ENCODE data around the gene EML4.

Gene EML4

GRCh38 chr2:42348113-42348805, 179.1 kb downstream of the EML4 start:
- no peak for TF ChIP-seq CTCF (IDR thresholded peaks at IDR 0.05; ENCODE audit: low read depth, low read length)
- no peak overlapping the region for H3K4me3 ChIP-seq (ENCODE audit: low read depth, low read length)

- no peak overlapping the region for H3K4me3 ChIP-seq (ENCODE audit: low read depth, low read length)
- no peak for TF ChIP-seq CTCF (IDR thresholded peaks at IDR 0.05; ENCODE audit: low read depth, low read length)
Measured at GRCh38 chr2:42350434-42351063, 181.4 kb downstream of the EML4 start.

DNA sequence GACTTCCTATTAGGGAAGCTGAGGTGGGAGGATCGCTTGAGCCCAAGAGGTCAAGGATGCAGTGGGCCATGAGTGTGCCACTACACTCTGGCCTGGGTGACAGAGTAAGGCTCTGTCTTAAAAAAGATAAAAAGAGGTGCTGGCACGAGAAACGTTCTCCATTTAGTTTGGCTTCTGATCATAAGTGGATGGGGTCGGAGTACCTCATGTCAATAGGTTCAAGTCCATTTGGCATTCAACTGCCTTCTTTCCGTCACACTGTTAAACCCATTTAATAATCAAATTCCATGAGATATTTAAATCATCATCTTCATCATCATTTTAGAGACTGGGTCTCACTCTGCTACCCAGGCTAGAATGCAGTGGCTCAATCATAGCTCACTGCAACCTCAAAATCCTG, 182.7 kb downstream of the EML4 start:
- TF ChIP-seq CTCF (IDR thresholded peaks at IDR 0.05; ENCODE audit: low read depth, low read length), result no peak
- H3K4me3 ChIP-seq (ENCODE audit: low read depth, low read length), result no peak overlapping the region

- no peak overlapping the region for H3K4me3 ChIP-seq (ENCODE audit: low read depth, low read length)
- no peak for TF ChIP-seq CTCF (IDR thresholded peaks at IDR 0.05; ENCODE audit: low read depth, low read length)
Measured at GRCh38 chr2:42353792-42354429, 184.8 kb downstream of the EML4 start.

- no peak for TF ChIP-seq CTCF (IDR thresholded peaks at IDR 0.05; ENCODE audit: low read depth, low read length)
- peak overlapping the region; percentile 98 for H3K4me3 ChIP-seq (ENCODE audit: low read depth, low read length)
Measured at GRCh38 chr2:42359304-42359964, 190.3 kb downstream of the EML4 start.

DNA sequence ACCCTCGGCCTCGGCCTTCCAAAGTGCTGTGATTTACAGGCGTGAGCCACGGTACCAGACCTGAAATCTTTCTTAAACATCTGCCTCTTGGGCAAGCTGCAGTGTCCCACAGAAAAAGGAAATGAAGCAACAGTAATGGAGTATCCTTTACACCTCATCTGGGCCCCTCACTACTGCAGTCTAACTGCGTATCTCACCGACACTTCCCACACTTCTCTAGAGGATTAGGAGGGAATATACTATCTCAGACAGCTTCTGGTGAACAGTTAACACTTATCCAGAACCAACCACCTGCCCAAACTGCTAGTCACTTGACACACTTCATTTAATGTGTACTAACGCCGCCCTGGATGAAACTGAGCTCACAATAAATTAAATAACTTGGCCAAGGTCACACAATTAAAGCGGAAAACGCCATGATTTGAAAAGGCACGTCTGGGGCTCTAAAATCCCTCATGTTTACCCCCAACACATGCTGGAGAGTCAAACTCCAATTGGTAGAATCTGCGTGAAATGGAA, 190.9 kb downstream of the EML4 start:
- no peak for TF ChIP-seq CTCF (IDR thresholded peaks at IDR 0.05; ENCODE audit: low read depth, low read length)
- H3K4me3 ChIP-seq (ENCODE audit: low read depth, low read length), result peak overlapping the region; percentile 98
